WI38 (cell line): Measurements from ENCODE around the gene RYR1.
A peak's percentile ranks its signal among the peaks of the same experiment; 100 is the strongest.

Experiments
- H3K4me3 ChIP-seq: 2 replicates; pipeline ENCODE4 v1.5.1; 2011; ENCODE audit warnings: low read depth, mild to moderate bottlenecking, control low read depth, low read length
- CTCF ChIP-seq: IDR thresholded peaks from 2 replicates; pipeline ENCODE4 v1.5.1; 2012; ENCODE audit warnings: low read depth, mild to moderate bottlenecking, control low read depth, low read length

RYR1 gene

GRCh38 chr19:38386971-38387549 lies 46.4 kb upstream of the RYR1 start:
- TF ChIP-seq CTCF = no peak
- peak overlapping the region; percentile 94 for H3K4me3 ChIP-seq

GRCh38 chr19:38387550-38388348 lies 45.7 kb upstream of the RYR1 start, which contains the start of gene GGN:
Gene GGN (minus strand): TSS chr19:38388034. CDS start chr19:38387261, 773 bp downstream.
- TF ChIP-seq CTCF = no peak
- H3K4me3 ChIP-seq = peak within 1 kb of the TSS; percentile 94

- TF ChIP-seq CTCF = no peak
Measured at GRCh38 chr19:38388349-38389100, 45.0 kb upstream of the RYR1 start, which contains the start of gene SPRED3. Gene SPRED3 (plus strand): TSS chr19:38388697. CDS start chr19:38390303, 1,606 bp downstream.

GRCh38 chr19:38389101-38389925 lies 44.2 kb upstream of the RYR1 start:
- no peak for TF ChIP-seq CTCF
- peak overlapping the region; percentile 94 for H3K4me3 ChIP-seq

More at GRCh38 chr19:38388349-38389100, 45.0 kb upstream of the RYR1 start, which contains the start of gene SPRED3:
- H3K4me3 ChIP-seq = peak within 1 kb of the TSS; percentile 94

GRCh38 chr19:38389957-38390924 lies 43.2 kb upstream of the RYR1 start:
- H3K4me3 ChIP-seq = peak overlapping the region; percentile 94

More at GRCh38 chr19:38389957-38390924, 43.2 kb upstream of the RYR1 start:
- TF ChIP-seq CTCF = no peak
